ENCODE data around the gene CADM2. TPM values are rescaled to one million over a fixed set of nuclear protein-coding genes. Genes with fewer than 3 reads are reported as not detected.

Gene CADM2
- total RNA-seq, 1 donor from 2014 or later: 4.3 TPM

DNA sequence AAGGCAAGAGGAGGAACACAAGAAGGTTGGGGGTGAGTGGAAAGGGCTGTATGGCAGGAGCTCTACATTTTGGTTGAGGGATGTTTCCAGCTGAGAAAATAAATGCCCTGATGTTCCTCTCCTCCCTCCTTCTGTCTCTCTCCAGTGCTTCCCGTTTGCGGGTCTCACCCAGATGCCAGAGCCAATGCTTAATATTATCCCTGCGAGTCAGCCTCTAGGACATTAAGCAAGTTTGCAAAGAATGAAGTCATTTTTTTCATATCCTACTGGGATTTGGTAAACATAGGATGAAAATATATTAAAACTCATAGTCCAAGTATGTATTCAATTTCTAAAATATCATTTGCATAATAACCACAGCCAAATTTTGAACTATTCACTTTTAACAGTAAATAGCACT is 295.9 kb downstream of the CADM2 start:
- no peak for DNase-seq
- no peak for TF ChIP-seq CTCF (IDR thresholded peaks at IDR 0.05; ENCODE audit: borderline replicate concordance)
- no peaks in the 10 kb centered on the region for H3K9me3 ChIP-seq (replicated peaks)
- H3K4me3 ChIP-seq: no peak overlapping the region
- H3K27me3 ChIP-seq (ENCODE audit: low read depth): no peaks in the 10 kb centered on the region
- no peaks in the 10 kb centered on the region for H3K4me1 ChIP-seq
- no peak overlapping the region for H3K27ac ChIP-seq (replicated peaks)
- intact Hi-C loops (cut with micrococcal nuclease): no loop called here
- H3K36me3 ChIP-seq: no peaks in the 10 kb centered on the region

- Histone ChIP-seq H3K27me3 (ENCODE audit: low read depth) (no peaks in the 10 kb centered on the region), H3K27ac (replicated peaks) (no peak overlapping the region), H3K4me3 (no peak overlapping the region), H3K36me3 (no peaks in the 10 kb centered on the region), H3K9me3 (replicated peaks) (no peaks in the 10 kb centered on the region), H3K4me1 (no peaks in the 10 kb centered on the region)
- intact Hi-C loops (cut with micrococcal nuclease): no loop called here
- TF ChIP-seq CTCF (IDR thresholded peaks at IDR 0.05; ENCODE audit: borderline replicate concordance): no peak
- no peak for DNase-seq
Measured at GRCh38 chr3:85255949-85256348, 297.2 kb downstream of the CADM2 start.

DNA sequence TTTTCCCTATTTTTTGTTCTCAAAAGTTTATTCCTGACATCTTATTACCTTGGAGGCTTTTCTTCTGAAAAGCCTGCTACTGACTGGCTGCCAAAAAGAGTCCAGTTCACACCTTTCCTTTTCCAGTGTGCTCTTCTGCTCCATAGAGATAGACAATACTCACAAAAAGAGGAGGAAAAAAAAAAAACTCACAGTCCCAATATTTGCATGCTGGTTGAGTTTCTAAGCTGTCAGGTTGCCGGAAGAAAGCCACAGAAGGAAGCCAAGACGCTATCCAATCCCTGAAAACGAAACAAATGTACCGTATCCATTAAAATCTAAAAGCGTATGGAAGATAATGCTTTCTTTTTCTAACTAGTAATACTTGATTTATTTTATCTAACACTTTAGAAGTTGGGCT is 299.5 kb downstream of the CADM2 start:
- H3K4me1 ChIP-seq: no peaks in the 10 kb centered on the region
- no peaks in the 10 kb centered on the region for H3K9me3 ChIP-seq (replicated peaks)
- H3K4me3 ChIP-seq: no peak overlapping the region
- TF ChIP-seq CTCF (IDR thresholded peaks at IDR 0.05; ENCODE audit: borderline replicate concordance): no peak
- DNase-seq: no peak
- H3K27me3 ChIP-seq (ENCODE audit: low read depth): no peaks in the 10 kb centered on the region
- no peaks in the 10 kb centered on the region for H3K36me3 ChIP-seq
- intact Hi-C loops (cut with micrococcal nuclease): no loop called here
- no peak overlapping the region for H3K27ac ChIP-seq (replicated peaks)

DNA sequence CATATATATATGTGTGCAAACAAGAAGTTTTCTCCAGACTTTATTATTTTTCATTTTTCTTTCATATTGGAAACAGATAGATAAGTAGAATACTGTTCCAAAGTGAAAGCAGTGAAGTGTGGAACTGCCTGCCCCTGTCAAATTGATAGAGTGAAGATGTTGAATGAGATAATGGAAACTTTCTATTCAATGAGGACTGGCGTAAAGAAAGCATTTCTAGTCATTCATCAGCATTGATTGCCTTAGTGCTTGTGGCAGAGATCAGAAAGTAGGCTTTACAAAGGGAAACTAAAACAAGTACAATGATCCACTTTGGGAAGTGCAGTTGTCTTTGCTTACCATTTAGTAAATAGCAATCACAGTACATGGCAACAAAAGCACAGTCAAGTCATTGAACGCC is 300.0 kb downstream of the CADM2 start:
- no peak for TF ChIP-seq CTCF (IDR thresholded peaks at IDR 0.05; ENCODE audit: borderline replicate concordance)
- Histone ChIP-seq H3K4me1 (no peaks in the 10 kb centered on the region), H3K36me3 (no peaks in the 10 kb centered on the region), H3K9me3 (replicated peaks) (no peaks in the 10 kb centered on the region), H3K27ac (replicated peaks) (no peak overlapping the region), H3K27me3 (ENCODE audit: low read depth) (no peaks in the 10 kb centered on the region), H3K4me3 (no peak overlapping the region)
- DNase-seq: no peak
- intact Hi-C loops (cut with micrococcal nuclease): no loop called here

DNA sequence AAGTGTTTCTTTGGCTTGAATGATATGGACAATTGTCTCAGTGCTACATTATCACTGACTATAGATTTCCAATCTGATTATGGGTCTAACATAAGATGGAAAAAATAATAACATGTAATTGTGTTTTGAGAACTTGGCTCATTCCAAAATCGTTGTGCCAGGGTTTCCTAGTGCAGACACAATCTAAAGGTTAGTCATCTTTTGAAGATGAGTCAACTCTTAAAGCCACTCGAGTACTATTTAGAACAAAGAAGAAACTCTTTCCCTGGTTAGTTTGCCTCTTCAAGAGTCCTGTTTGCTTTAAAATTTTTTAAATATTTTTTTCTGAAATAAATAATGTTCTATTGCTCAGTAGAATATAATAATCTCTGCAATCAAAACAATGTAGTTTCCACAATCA is 301.0 kb downstream of the CADM2 start:
- H3K9me3 ChIP-seq (replicated peaks): no peaks in the 10 kb centered on the region
- no peaks in the 10 kb centered on the region for H3K4me1 ChIP-seq
- intact Hi-C loops (cut with micrococcal nuclease): no loop called here
- TF ChIP-seq CTCF (IDR thresholded peaks at IDR 0.05; ENCODE audit: borderline replicate concordance): no peak
- H3K27me3 ChIP-seq (ENCODE audit: low read depth): no peaks in the 10 kb centered on the region
- H3K36me3 ChIP-seq: no peaks in the 10 kb centered on the region
- no peak overlapping the region for H3K4me3 ChIP-seq
- H3K27ac ChIP-seq (replicated peaks): no peak overlapping the region
- no peak for DNase-seq

- Histone ChIP-seq H3K4me1 (no peaks in the 10 kb centered on the region), H3K9me3 (replicated peaks) (no peaks in the 10 kb centered on the region), H3K27ac (replicated peaks) (no peak overlapping the region), H3K27me3 (ENCODE audit: low read depth) (no peaks in the 10 kb centered on the region), H3K36me3 (no peaks in the 10 kb centered on the region), H3K4me3 (no peak overlapping the region)
- DNase-seq: no peak
- TF ChIP-seq CTCF (IDR thresholded peaks at IDR 0.05; ENCODE audit: borderline replicate concordance): no peak
- intact Hi-C loops (cut with micrococcal nuclease): no loop called here
Measured at GRCh38 chr3:85264381-85264780, 305.6 kb downstream of the CADM2 start.
